Measurements from ENCODE around the gene XYLB.

DNA sequence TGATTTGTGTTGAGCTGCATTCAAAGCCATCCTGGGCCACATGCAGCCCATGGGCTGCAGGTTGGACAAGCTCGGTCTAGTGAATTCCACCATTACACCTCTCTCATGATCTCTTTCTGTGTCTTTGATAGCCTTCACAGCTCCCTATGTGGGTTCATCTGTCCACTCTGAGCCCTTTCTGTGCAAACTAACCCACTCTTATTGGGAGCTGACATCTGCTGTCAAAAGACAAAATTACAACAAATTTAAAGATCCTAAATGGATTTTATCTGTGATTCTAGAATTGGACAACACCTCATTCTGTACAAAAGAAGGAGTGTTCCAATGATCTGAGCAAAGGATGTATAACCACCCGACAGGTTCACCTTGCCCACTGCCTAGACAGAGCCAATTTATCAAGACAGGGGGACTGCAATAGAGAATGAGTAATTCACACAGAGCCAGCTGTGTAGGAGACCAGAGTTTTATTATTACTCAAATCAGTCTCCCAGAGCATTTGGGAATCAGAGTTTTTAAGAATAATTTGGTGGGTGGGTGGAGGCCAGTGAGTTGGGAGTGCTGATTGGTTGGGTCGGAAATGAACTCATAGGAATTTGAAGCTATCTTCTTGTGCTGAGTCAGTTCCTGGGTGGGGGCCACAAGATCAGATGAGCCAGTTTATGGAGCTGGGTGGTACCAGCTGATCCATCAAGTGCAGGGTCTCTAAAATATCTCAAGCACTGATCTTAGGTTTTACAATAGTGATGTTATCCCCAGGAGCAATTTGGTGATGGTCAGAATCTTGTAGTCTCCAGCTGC lies 2.6 kb upstream of the XYLB start:
- TF ChIP-seq, protein P1, sequence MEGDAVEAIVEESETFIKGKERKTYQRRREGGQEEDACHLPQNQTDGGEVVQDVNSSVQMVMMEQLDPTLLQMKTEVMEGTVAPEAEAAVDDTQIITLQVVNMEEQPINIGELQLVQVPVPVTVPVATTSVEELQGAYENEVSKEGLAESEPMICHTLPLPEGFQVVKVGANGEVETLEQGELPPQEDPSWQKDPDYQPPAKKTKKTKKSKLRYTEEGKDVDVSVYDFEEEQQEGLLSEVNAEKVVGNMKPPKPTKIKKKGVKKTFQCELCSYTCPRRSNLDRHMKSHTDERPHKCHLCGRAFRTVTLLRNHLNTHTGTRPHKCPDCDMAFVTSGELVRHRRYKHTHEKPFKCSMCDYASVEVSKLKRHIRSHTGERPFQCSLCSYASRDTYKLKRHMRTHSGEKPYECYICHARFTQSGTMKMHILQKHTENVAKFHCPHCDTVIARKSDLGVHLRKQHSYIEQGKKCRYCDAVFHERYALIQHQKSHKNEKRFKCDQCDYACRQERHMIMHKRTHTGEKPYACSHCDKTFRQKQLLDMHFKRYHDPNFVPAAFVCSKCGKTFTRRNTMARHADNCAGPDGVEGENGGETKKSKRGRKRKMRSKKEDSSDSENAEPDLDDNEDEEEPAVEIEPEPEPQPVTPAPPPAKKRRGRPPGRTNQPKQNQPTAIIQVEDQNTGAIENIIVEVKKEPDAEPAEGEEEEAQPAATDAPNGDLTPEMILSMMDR (IDR thresholded peaks at IDR 0.05 in 8 of 11, conservative IDR thresholded peaks at IDR 0.05 in 3 of 11): no peak
- no peak for TF ChIP-seq POLR2A (IDR thresholded peaks at IDR 0.05)
